ENCODE results near the gene SERHL2.
"Not testable (repeated sequence)": the region's sequence is repeated elsewhere in the genome, so short reads cannot be mapped to it uniquely, and the experiment has no call there.

SERHL2 gene

GRCh38 chr22:42564699-42565098 lies 10.9 kb downstream of the SERHL2 start:
- Histone ChIP-seq H3K27me3 (replicated peaks; ENCODE audit: control insufficient read depth, insufficient read depth, low read length) (no peaks in the 10 kb centered on the region), H3K4me3 (replicated peaks; ENCODE audit: low read depth, low read length) (no peak overlapping the region), H3K36me3 (ENCODE audit: control insufficient read depth, insufficient read depth, low read length) (no peaks in the 10 kb centered on the region)
- no peak for TF ChIP-seq CTCF (IDR thresholded peaks at IDR 0.05; ENCODE audit: insufficient read depth, low read length, poor library complexity, severe bottlenecking)
- no peak for DNase-seq (ENCODE audit: extremely low read depth, insufficient read length)

GRCh38 chr22:42565956-42566355 lies 12.2 kb downstream of the SERHL2 start:
- H3K27me3 ChIP-seq (replicated peaks; ENCODE audit: control insufficient read depth, insufficient read depth, low read length), result no peaks in the 10 kb centered on the region
- no peak for DNase-seq (ENCODE audit: extremely low read depth, insufficient read length)
- no peak overlapping the region for H3K4me3 ChIP-seq (replicated peaks; ENCODE audit: low read depth, low read length)
- no peak for TF ChIP-seq CTCF (IDR thresholded peaks at IDR 0.05; ENCODE audit: insufficient read depth, low read length, poor library complexity, severe bottlenecking)
- no peaks in the 10 kb centered on the region for H3K36me3 ChIP-seq (ENCODE audit: control insufficient read depth, insufficient read depth, low read length)

GRCh38 chr22:42567950-42568349 lies 14.2 kb downstream of the SERHL2 start:
- not testable (repeated sequence) for DNase-seq (ENCODE audit: extremely low read depth, insufficient read length); H3K27me3 ChIP-seq (replicated peaks; ENCODE audit: control insufficient read depth, insufficient read depth, low read length); H3K36me3 ChIP-seq (ENCODE audit: control insufficient read depth, insufficient read depth, low read length); H3K4me3 ChIP-seq (replicated peaks; ENCODE audit: low read depth, low read length)

- not testable (repeated sequence) for DNase-seq (ENCODE audit: extremely low read depth, insufficient read length); H3K4me3 ChIP-seq (replicated peaks; ENCODE audit: low read depth, low read length); H3K36me3 ChIP-seq (ENCODE audit: control insufficient read depth, insufficient read depth, low read length); H3K27me3 ChIP-seq (replicated peaks; ENCODE audit: control insufficient read depth, insufficient read depth, low read length)
Measured at GRCh38 chr22:42570580-42570979, 16.8 kb downstream of the SERHL2 start.

- not testable (repeated sequence) for DNase-seq (ENCODE audit: extremely low read depth, insufficient read length); H3K36me3 ChIP-seq (ENCODE audit: control insufficient read depth, insufficient read depth, low read length); H3K27me3 ChIP-seq (replicated peaks; ENCODE audit: control insufficient read depth, insufficient read depth, low read length); H3K4me3 ChIP-seq (replicated peaks; ENCODE audit: low read depth, low read length)
Measured at GRCh38 chr22:42571068-42571467, 17.3 kb downstream of the SERHL2 start.

- not testable (repeated sequence) for H3K36me3 ChIP-seq (ENCODE audit: control insufficient read depth, insufficient read depth, low read length); H3K27me3 ChIP-seq (replicated peaks; ENCODE audit: control insufficient read depth, insufficient read depth, low read length); H3K4me3 ChIP-seq (replicated peaks; ENCODE audit: low read depth, low read length); DNase-seq (ENCODE audit: extremely low read depth, insufficient read length)
Measured at GRCh38 chr22:42574046-42574445, 20.3 kb downstream of the SERHL2 start.

- H3K27me3 ChIP-seq (replicated peaks; ENCODE audit: control insufficient read depth, insufficient read depth, low read length); DNase-seq (ENCODE audit: extremely low read depth, insufficient read length); H3K4me3 ChIP-seq (replicated peaks; ENCODE audit: low read depth, low read length); H3K36me3 ChIP-seq (ENCODE audit: control insufficient read depth, insufficient read depth, low read length): not testable (repeated sequence)
Measured at GRCh38 chr22:42574468-42574867, 20.7 kb downstream of the SERHL2 start.

GRCh38 chr22:42575996-42576574 lies 22.3 kb downstream of the SERHL2 start:
- H3K4me3 ChIP-seq (replicated peaks; ENCODE audit: low read depth, low read length); H3K36me3 ChIP-seq (ENCODE audit: control insufficient read depth, insufficient read depth, low read length); DNase-seq (ENCODE audit: extremely low read depth, insufficient read length); H3K27me3 ChIP-seq (replicated peaks; ENCODE audit: control insufficient read depth, insufficient read depth, low read length): not testable (repeated sequence)

GRCh38 chr22:42577141-42577540 lies 23.4 kb downstream of the SERHL2 start:
- not testable (repeated sequence) for H3K4me3 ChIP-seq (replicated peaks; ENCODE audit: low read depth, low read length); DNase-seq (ENCODE audit: extremely low read depth, insufficient read length); H3K36me3 ChIP-seq (ENCODE audit: control insufficient read depth, insufficient read depth, low read length); H3K27me3 ChIP-seq (replicated peaks; ENCODE audit: control insufficient read depth, insufficient read depth, low read length)
